Measurements from ENCODE around the gene PRKCE.
A peak's percentile ranks its signal among the peaks of the same experiment; 100 is the strongest.

The PRKCE gene

GRCh38 chr2:45859682-45860081 lies 208.2 kb downstream of the PRKCE start:
- no peak overlapping the region for H3K4me3 ChIP-seq (ENCODE audit: low read depth, low read length)
- TF ChIP-seq CTCF (IDR thresholded peaks at IDR 0.05; ENCODE audit: borderline replicate concordance, insufficient read depth, low read depth, low read length): no peak

GRCh38 chr2:45860136-45861121 lies 209.0 kb downstream of the PRKCE start:
- peak overlapping the region; percentile 32 for H3K4me3 ChIP-seq (ENCODE audit: low read depth, low read length)
- TF ChIP-seq CTCF (IDR thresholded peaks at IDR 0.05; ENCODE audit: borderline replicate concordance, insufficient read depth, low read depth, low read length): no peak

GRCh38 chr2:45862843-45863242 lies 211.4 kb downstream of the PRKCE start:
- no peak overlapping the region for H3K4me3 ChIP-seq (ENCODE audit: low read depth, low read length)
- no peak for TF ChIP-seq CTCF (IDR thresholded peaks at IDR 0.05; ENCODE audit: borderline replicate concordance, insufficient read depth, low read depth, low read length)

- no peak for TF ChIP-seq CTCF (IDR thresholded peaks at IDR 0.05; ENCODE audit: borderline replicate concordance, insufficient read depth, low read depth, low read length)
- H3K4me3 ChIP-seq (ENCODE audit: low read depth, low read length): no peak overlapping the region
Measured at GRCh38 chr2:45864121-45864520, 212.6 kb downstream of the PRKCE start.

GRCh38 chr2:45867349-45867748 lies 215.9 kb downstream of the PRKCE start:
- TF ChIP-seq CTCF (IDR thresholded peaks at IDR 0.05; ENCODE audit: borderline replicate concordance, insufficient read depth, low read depth, low read length): no peak
- no peak overlapping the region for H3K4me3 ChIP-seq (ENCODE audit: low read depth, low read length)

- no peak for TF ChIP-seq CTCF (IDR thresholded peaks at IDR 0.05; ENCODE audit: borderline replicate concordance, insufficient read depth, low read depth, low read length)
- no peak overlapping the region for H3K4me3 ChIP-seq (ENCODE audit: low read depth, low read length)
Measured at GRCh38 chr2:45867800-45868199, 216.3 kb downstream of the PRKCE start.

GRCh38 chr2:45869165-45869501 lies 217.7 kb downstream of the PRKCE start:
- H3K4me3 ChIP-seq (ENCODE audit: low read depth, low read length): no peak overlapping the region
- no peak for TF ChIP-seq CTCF (IDR thresholded peaks at IDR 0.05; ENCODE audit: borderline replicate concordance, insufficient read depth, low read depth, low read length)
